Stimulated activated CD4-positive, alpha-beta T cell treated with anti-CD3 and anti-CD28 coated beads, TNF-alpha, amount 100 ng/mL, for 48 hours (primary cell): ENCODE data around the gene QSER1.

ENCODE experiments used
- DNase-seq, 3 donors: peaks; one replicate each; pipeline ENCODE4 v3.0.0-alpha.2; 2020; ENCODE audit warnings: low read depth in 3 of 3

The QSER1 gene

GRCh38 chr11:32890843-32891656 lies 1.6 kb upstream of the QSER1 start:
- no peak for DNase-seq

- DNase-seq: peak in 2 of 3 donors; percentile 3 to 6
These were observed 805 bp upstream of the QSER1 start for GRCh38 chr11:32891657-32892354.

DNA sequence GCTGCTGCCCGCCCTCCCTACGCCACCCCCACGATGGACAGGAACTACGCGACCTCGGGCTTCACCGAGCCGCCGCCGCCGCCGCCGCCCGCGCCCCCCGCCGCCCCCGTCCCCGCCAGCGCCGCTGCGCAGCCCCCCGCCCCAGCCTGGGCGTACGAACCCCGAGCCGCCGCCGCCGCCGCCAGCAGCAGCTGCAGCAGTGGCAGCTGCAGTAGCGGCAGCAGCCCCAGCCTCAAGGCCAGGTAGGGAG lies 407 bp downstream of the QSER1 start:
- DNase-seq: peak in 1 of 3 donors; percentile 43

- DNase-seq: peak; percentile 19 to 36 (median 30)
These were observed 935 bp downstream of the QSER1 start for GRCh38 chr11:32893343-32894148.

DNA sequence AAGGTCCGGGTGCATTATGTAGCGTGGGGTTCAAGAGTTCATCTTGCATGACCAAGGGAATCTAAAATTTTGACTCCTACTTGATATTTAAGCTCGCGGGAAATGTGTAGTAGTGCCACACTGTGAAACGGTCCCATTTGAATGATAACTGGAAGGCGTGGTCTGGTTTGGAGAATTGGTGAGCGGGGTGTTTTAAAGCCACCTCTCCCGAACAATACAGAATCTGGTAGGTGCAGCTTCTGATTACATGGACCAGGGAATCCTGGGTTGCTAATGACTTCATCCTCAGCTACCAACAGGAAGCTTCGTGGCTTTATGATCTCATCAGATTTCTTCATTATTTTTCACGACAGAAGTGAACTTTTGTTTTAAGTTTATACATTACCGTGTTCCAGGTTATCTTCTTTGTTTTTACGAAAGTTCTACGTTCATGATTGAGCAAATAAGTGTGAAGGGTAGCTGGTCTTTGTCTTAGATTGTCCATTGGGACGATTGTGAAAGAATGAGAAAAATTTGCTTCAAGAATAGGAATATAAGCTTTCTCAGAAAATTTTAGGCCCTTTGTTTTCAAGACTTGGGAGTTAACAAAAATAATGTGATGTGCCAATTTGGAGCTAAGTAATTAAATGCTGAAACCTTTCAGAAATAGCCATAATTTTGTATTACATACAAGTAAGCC lies 1.7 kb downstream of the QSER1 start:
- no peak for DNase-seq

DNA sequence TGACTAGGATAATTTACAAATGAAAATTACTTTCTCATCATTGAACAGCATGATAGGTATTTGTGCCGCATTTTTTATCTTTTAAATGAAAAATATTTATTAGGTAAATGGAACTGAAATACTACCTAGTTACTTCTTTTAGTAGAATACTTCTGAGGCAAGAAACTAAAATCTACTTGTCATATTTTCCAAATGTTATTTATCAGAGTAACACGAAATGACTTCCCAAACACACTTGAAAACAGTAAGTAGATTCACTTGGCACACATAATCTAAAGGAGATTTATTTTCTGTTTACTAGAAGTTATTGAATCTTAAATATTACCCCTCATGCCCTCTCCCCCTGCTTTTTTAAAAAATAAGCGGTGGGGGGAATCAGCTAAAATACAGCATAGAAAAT lies 2.3 kb downstream of the QSER1 start:
- DNase-seq: no peak

DNA sequence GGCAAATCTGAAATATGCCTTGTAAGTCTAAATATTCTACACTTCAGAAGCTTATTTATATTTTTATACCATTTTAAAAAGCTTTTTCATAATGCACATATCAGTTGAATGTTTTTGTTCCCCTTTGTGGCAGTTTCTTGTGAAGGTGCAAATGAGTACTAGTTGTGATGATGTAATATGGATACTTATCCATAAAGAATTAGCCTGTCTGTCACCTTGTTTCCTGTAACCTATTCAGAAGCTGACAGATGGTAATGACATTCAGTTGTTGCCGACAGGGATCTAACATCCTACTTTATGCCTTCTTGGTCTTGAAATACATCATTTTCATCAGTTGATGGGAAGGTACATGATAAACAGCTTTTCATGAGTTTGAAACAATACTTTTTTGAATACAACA lies 2.9 kb downstream of the QSER1 start:
- no peak for DNase-seq

GRCh38 chr11:32897103-32897502 lies 4.5 kb downstream of the QSER1 start:
- DNase-seq: no peak

GRCh38 chr11:32899438-32899837 lies 6.8 kb downstream of the QSER1 start:
- DNase-seq: no peak

DNA sequence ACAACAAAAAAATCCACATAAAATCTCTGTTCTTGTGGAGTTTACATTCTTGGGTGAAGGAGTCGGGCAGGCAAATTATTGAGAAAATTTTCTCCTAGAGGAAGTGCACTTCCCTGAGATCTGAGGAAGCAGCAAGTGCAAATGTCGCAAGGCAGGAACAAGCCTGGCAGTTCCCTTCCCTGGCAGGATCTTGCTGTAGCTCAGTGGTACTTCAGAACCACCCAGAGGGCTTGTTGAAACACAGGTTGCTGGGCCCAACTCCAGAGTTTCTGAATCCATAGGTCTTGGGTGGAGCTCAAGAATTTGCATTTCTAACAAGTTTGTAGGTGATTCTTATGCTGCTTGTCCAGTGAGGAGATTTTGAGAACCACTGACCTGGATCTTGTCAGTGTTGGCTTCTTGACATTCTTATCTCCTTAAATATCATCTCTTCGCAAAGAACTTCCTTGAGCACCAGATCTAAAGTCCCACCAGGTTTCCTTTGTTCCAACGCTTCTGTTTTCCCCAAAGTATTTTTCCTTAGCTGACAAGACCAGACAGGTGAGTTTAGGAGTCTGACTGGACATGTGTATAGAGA lies 9.6 kb downstream of the QSER1 start:
- DNase-seq: no peak

DNA sequence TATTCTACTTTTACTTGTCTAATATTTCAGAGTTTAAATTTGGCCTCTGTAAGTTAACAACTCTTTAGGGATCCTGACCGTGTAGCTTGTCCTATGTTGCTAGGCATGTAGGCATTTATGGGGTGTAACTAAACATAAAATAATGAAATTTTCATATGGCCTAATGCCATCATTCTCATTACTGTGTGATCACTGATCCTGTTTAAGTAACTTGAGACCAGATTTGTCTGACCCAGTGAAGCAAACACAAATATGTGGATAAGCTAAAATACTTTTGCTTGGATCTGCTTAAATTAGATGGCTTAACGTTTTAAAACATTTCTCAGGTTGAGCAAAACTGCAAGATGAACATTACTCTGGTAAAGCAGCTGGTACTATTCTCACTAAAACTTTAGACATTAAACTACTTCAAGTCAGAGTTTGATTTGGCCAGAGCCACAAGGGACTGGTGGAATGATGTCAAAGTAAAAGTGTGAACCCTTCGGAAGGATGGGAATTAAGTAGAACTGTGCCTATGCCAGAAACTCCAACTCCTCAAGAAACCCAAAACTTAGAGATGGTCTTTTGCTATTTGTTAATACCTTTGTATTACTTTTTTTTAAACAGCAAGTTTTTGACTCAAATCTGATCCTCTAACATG lies 12.5 kb downstream of the QSER1 start:
- DNase-seq: no peak

GRCh38 chr11:32908619-32909018 lies 16.0 kb downstream of the QSER1 start:
- DNase-seq: no peak

DNA sequence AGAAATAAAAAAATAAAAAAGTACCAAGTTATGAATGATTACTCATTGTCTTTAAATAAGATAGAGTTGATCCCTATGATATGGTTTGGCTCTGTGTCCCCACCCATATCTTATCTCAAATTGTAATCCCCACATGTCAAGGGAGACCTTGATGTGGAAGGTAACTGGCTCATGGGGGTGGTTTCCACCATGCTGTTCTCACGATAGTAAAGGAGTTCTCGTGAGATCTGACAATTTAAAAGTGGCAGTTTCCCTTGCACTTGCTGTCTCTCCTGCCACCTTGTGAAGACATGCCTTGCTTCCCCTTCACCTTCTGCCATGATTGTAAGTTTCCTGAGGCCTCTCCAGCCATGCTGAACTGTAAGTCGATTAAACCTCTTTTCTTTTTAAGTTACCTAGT lies 18.8 kb downstream of the QSER1 start:
- no peak for DNase-seq

DNA sequence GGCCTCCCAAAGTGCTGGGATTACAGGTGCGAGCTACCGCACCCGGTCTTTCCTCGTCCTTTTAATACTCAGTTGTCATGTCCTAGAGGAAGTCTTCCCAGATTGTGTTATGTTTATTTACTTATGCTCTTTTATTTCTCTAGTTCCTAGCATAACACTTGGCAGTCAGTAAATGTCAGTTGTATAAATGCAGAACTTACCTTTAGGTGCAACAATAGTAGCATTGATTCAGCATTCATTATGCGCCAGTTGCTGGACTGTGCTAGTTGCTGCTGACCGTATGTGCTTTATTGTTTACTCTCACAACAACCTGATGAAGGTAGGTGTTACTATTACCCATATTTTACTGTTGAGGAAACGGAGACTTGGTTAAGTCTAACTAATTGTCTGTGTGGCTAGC lies 20.8 kb downstream of the QSER1 start:
- DNase-seq: no peak

DNA sequence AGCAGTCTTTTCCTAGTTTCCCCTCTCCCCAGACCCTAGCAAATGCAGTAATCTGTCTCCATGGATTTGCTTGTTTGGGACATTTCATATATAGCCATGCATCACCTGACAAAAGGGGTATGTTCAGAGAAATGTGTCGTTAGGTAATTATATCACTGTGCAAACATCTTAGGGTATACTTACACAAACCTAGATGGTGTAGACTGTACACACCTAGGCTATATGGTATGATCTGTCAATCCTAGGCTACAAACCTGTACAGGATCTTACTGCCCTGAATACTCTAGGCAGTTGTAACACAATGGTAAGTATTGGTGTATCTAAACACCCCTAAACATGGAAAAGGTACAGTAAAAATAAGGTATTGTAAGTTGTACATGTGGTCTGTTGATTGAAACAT lies 23.8 kb downstream of the QSER1 start:
- DNase-seq: no peak

DNA sequence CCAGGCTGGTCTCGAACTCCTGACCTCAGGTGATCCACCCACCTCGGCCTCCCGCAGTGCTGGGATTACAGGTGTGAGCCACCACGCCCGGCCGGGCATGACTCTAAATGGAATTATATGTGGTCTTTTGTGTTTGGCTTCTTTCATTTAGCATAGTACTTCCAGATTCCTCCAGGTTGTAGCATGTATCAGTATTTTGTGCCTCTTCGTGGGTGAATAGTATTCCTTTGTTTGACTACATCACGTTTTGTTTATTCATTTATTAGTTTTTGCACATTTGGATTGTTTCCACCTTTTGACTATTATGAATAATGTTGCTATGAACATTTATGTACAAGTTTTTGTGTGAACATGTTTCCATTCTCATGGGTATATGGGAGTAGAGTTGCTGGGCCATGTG lies 24.4 kb downstream of the QSER1 start:
- DNase-seq: no peak

GRCh38 chr11:32918427-32918826 lies 25.8 kb downstream of the QSER1 start:
- no peak for DNase-seq

DNA sequence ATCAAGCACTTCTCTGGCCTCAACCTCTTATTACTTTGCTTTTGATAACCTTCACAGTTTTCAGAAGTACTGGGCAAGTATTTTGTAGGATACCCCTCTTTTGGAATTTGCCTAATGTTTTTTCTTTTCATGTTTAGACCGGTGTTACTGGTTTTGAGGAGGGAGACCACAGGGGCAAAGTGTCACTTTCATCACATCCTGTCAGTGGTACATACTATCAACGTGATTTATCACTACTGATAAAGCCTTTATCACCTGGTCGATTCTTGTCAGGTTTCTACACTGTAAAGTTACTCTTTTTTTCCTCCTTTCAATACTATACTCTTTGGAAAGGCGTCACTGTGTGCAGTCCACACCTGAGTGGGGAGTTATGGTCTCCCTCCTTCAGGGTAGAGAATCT lies 26.7 kb downstream of the QSER1 start:
- no peak for DNase-seq

- no peak for DNase-seq
These were observed 28.0 kb downstream of the QSER1 start for GRCh38 chr11:32920570-32920969.

DNA sequence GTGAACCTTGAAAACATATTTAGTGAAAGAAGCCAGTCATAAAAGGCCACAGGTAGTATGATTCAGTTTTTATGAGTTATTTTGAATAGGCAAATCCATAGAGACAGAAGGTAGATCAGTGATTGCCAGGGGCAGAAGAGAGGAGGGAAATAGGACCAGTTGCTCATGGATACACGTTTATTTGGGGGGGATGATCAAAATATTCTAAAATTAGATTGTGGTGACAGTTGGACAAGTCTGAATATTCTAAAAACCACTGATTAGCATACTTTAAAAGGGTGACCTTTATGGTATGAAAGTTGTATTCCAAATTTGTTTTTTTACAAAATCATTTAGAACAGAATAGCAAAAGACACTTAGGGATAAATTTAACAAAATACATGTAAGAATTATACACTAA lies 28.6 kb downstream of the QSER1 start:
- DNase-seq: no peak

DNA sequence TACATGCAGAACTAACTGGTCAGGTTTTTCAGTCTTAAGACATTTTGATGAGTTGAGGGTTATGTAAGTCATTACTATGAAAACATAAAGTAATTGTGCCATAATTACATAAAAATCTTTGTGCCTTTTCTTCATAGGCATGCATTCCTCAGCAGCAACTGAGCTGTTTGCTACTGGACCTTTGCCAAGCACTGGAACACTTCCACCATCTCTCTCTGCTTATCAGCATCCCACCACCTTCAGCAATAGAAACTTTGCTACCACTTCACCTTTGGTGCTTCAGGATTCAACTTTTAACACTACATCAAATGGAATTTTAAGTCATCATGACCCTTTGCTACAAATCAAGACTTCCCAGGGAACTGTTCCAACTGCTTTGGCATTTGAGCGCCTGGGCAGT lies 39.0 kb downstream of the QSER1 start:
- DNase-seq: no peak
